B cell (primary cell): Measurements from ENCODE around the gene ASIC3. TPM values are rescaled to one million over a fixed set of nuclear protein-coding genes. Genes with fewer than 3 reads are reported as not detected.

Experiments
- ATAC-seq: fragments of 200-7000 bp; cut with Tn5 transposase; one replicate; pipeline ENCODE4 v1.10.0; 2021; ENCODE audit warnings: low read depth, mild to moderate bottlenecking, moderate number of reproducible peaks, moderate library complexity
- CTCF ChIA-PET: fragments of 350-600 bp; sonication (Branson Sonifier 250); formaldehyde crosslinking; loops from one replicate; lab custom pipeline; 2021; ENCODE audit warnings: antibody characterized with exemption, inconsistent platforms; lab: Charles Lee
- POLR2A ChIA-PET: fragments of 350-600 bp; sonication (Branson Sonifier 250); formaldehyde crosslinking; loops from one replicate; lab custom pipeline; 2021; ENCODE audit warnings: antibody characterized with exemption; lab: Charles Lee
- DNase-seq: peaks from one replicate; pipeline ENCODE4 v3.0.0; 2013
- H2AFZ ChIP-seq: 2 replicates; pipeline ENCODE4 v1.6.1; 2012; ENCODE audit warnings: mild to moderate bottlenecking, low read depth, low read length; ENCODE audit not compliant: insufficient read depth, poor library complexity, severe bottlenecking
- H3K27ac ChIP-seq, 2 donors: 1 replicate in 1 of 2; 2 replicates in 1 of 2; pipeline ENCODE4 v1.5.1; 2012 to 2013; ENCODE audit warnings: low read length in 2 of 2, mild to moderate bottlenecking in 2 of 2, moderate library complexity in 1 of 2
- H3K27me3 ChIP-seq, 4 experiments: fragments of 200-600 bp in 1 of 4; sonication (generic) in 1 of 4; replicated peaks in 1 of 4; 1 replicate in 2 of 4; 2 replicates in 2 of 4; pipeline versions ENCODE4 v1.6.1 to v1.7.0; 2013 to 2016; ENCODE audit warnings: low read length in 3 of 4, mild to moderate bottlenecking in 2 of 4, mixed read lengths in 1 of 4, moderate library complexity in 1 of 4; ENCODE audit not compliant: insufficient read depth in 4 of 4, control insufficient read depth in 3 of 4; ENCODE audit errors: control extremely low read depth in 1 of 4
- H3K36me3 ChIP-seq, 2 experiments: replicated peaks in 1 of 2; 1 replicate in 1 of 2; 2 replicates in 1 of 2; pipeline versions ENCODE4 v1.6.1 to v1.7.1; 2013; ENCODE audit warnings: low read length in 1 of 2; ENCODE audit not compliant: insufficient read depth in 2 of 2, control insufficient read depth in 1 of 2; ENCODE audit errors: control extremely low read depth in 1 of 2, extremely low read depth in 1 of 2
- H3K4me1 ChIP-seq, 2 donors: fragments of 200-600 bp in 1 of 2; sonication (generic) in 1 of 2; 1 replicate in 1 of 2; 2 replicates in 1 of 2; pipeline versions ENCODE4 v1.5.1 to v1.6.1; 2013 to 2017; ENCODE audit warnings: low read length in 2 of 2; ENCODE audit not compliant: control insufficient read depth in 2 of 2, insufficient read depth in 2 of 2
- H3K4me2 ChIP-seq: replicated peaks from 2 replicates; pipeline ENCODE3; 2012; ENCODE audit warnings: mild to moderate bottlenecking, low read depth, low read length; ENCODE audit not compliant: poor library complexity, severe bottlenecking
- H3K4me3 ChIP-seq, 5 experiments: fragments of 200-600 bp in 1 of 5; sonication (generic) in 1 of 5; 1 replicate in 3 of 5; 2 replicates in 2 of 5; pipeline versions ENCODE4 v1.5.1 to v1.7.0; 2011 to 2016; ENCODE audit warnings: low read length in 4 of 5, mild to moderate bottlenecking in 4 of 5, low read depth in 2 of 5, control low read depth in 1 of 5, moderate library complexity in 1 of 5; ENCODE audit not compliant: insufficient read depth in 1 of 5; ENCODE audit errors: control extremely low read depth in 1 of 5, extremely low read depth in 1 of 5
- H3K79me2 ChIP-seq: fragments of 200-600 bp; sonication (generic); one replicate; pipeline ENCODE4 v1.6.0; 2016; ENCODE audit warnings: low read length; ENCODE audit not compliant: control insufficient read depth, insufficient read depth
- H3K9ac ChIP-seq: fragments of 200-600 bp; sonication (generic); 2 replicates; pipeline ENCODE4 v1.6.1; 2017; ENCODE audit warnings: mild to moderate bottlenecking, low read length, moderate library complexity
- H3K9me3 ChIP-seq, 3 donors: one replicate each; pipeline versions ENCODE4 v1.6.1 to v1.7.1; 2013; ENCODE audit warnings: low read length in 2 of 3; ENCODE audit not compliant: control insufficient read depth in 2 of 3, insufficient read depth in 1 of 3; ENCODE audit errors: control extremely low read depth in 1 of 3
- H4K20me1 ChIP-seq: 2 replicates; pipeline ENCODE4 v1.6.0; 2012; ENCODE audit warnings: mild to moderate bottlenecking, low read length; ENCODE audit not compliant: insufficient read depth, control insufficient read depth, poor library complexity, severe bottlenecking
- H3K27ac Mint-ChIP-seq: one replicate; pipeline ENCODE4 v1.8.0; 2021; ENCODE audit warnings: mixed read lengths
- H3K27me3 Mint-ChIP-seq: one replicate; pipeline ENCODE4 v1.8.0; 2021; ENCODE audit warnings: mixed read lengths
- H3K4me1 Mint-ChIP-seq: one replicate; pipeline ENCODE4 v1.8.0; 2021; ENCODE audit warnings: mixed read lengths
- H3K4me3 Mint-ChIP-seq: one replicate; pipeline ENCODE4 v1.8.0; 2021; ENCODE audit warnings: mixed read lengths
- H3K9me3 Mint-ChIP-seq: one replicate; pipeline ENCODE4 v1.8.0; 2022; ENCODE audit warnings: mixed read lengths; ENCODE audit not compliant: insufficient read depth
- CTCF ChIP-seq: fragments of 200-600 bp; IDR thresholded peaks from one replicate; pipeline ENCODE4 v1.8.0; 2022; ENCODE audit warnings: antibody characterized with exemption, mild to moderate bottlenecking
- EZH2 ChIP-seq: IDR thresholded peaks from 2 replicates; pipeline ENCODE4 v1.6.1; 2012; ENCODE audit warnings: borderline replicate concordance, low read depth, mild to moderate bottlenecking, moderate library complexity, low read length; ENCODE audit not compliant: insufficient read depth, poor library complexity, severe bottlenecking
- WGBS: methylation state at CpG from one replicate; pipeline ENCODE4 v1.1.5; 2013; ENCODE audit warnings: missing lambda C conversion rate; ENCODE audit not compliant: insufficient coverage; 5-methylcytosine and 5-hydroxymethylcytosine counted together
- intact Hi-C: fragments of 100-400 bp; cut with micrococcal nuclease; formaldehyde crosslinking; loops from one replicate; pipeline ENCODE4 v1.10.0; 2022
- polyA plus RNA-seq: library from polyadenylated mRNA; depleted of rRNA; stranded (reverse); fragments of >200 nt; gene quantifications from 2 replicates; pipeline ENCODE4 v1.2.3, GENCODE V29; 2012
- total RNA-seq, 2 donors: library from RNA; stranded (reverse); fragments of 120-200 nt in 1 of 2; gene quantifications; 1 replicate in 1 of 2; 2 replicates in 1 of 2; pipeline versions ENCODE4 v1.2.3 to v1.2.4, GENCODE V29; 2013 to 2022

The ASIC3 gene
- total and polyA plus RNA-seq, 2 donors (not counting 1 experiment from before 2014, with no cell fraction given): 4.8 to 5.0 TPM

- H2AFZ ChIP-seq: no peak overlapping the region
- H3K9ac ChIP-seq: no peak overlapping the region
- Mint-ChIP-seq H3K4me3 (no peak overlapping the region), H3K27ac (no peak overlapping the region), H3K27me3 (no peaks in the 10 kb centered on the region), H3K9me3 (no peaks in the 10 kb centered on the region), H3K4me1 (peaks cover 19% of the 10 kb centered on the region)
- ATAC-seq (no peak), DNase-seq (no peak)
- H3K79me2 ChIP-seq: peaks cover 31% of the 10 kb centered on the region
- peaks cover 11 to 18% of the 10 kb centered on the region in 2 donors for H3K4me1 ChIP-seq
- no peak overlapping the region for H3K4me3 ChIP-seq
- WGBS: 98% methylated on average over 14 of the region's 18 CpGs
- no peak for TF ChIP-seq EZH2
- no peak for TF ChIP-seq CTCF
- no peaks in the 10 kb centered on the region for H3K27me3 ChIP-seq
- H3K36me3 ChIP-seq: peaks cover 0 to 30% of the 10 kb centered on the region in 2 experiments
- ChIA-PET CTCF (no interaction called here), POLR2A (no interaction called here)
- no peaks in the 10 kb centered on the region for H3K9me3 ChIP-seq
- no peak overlapping the region for H3K4me2 ChIP-seq
- intact Hi-C loops: no loop called here
- peaks cover 32% of the 10 kb centered on the region for H4K20me1 ChIP-seq
- no peak overlapping the region for H3K27ac ChIP-seq
Measured at GRCh38 chr7:151064454-151064853, 16.1 kb downstream of the ASIC3 start.

- H3K79me2 ChIP-seq: peaks cover 26% of the 10 kb centered on the region
- Mint-ChIP-seq H3K4me1 (peaks cover 18% of the 10 kb centered on the region), H3K27ac (no peak overlapping the region), H3K27me3 (no peaks in the 10 kb centered on the region), H3K9me3 (no peaks in the 10 kb centered on the region), H3K4me3 (no peak overlapping the region)
- H3K9ac ChIP-seq: no peak overlapping the region
- POLR2A ChIA-PET: no interaction called here
- no peak for ATAC-seq
- H4K20me1 ChIP-seq: peaks cover 30% of the 10 kb centered on the region
- H3K27ac ChIP-seq: no peak overlapping the region
- 100% methylated on average over 3 of the region's 6 CpGs for WGBS
- no peak for DNase-seq
- H3K4me3 ChIP-seq: no peak overlapping the region
- no peaks in the 10 kb centered on the region for H3K9me3 ChIP-seq
- H2AFZ ChIP-seq: no peak overlapping the region
- intact Hi-C loops: no loop called here
- TF ChIP-seq EZH2: no peak
- TF ChIP-seq CTCF: no peak
- H3K4me1 ChIP-seq: peaks cover 10 to 17% of the 10 kb centered on the region in 2 donors
- H3K27me3 ChIP-seq: no peaks in the 10 kb centered on the region
- CTCF ChIA-PET: no interaction called here
- H3K36me3 ChIP-seq: peaks cover 0 to 34% of the 10 kb centered on the region in 2 experiments
- no peak overlapping the region for H3K4me2 ChIP-seq
Measured at GRCh38 chr7:151064993-151065392, 16.7 kb downstream of the ASIC3 start.
